Left ventricle myocardium superior (tissue), 1 donor: ENCODE measurements around the gene ZNF710. TPM values are rescaled to one million over a fixed set of nuclear protein-coding genes. Genes with fewer than 3 reads are reported as not detected.
A peak's percentile ranks its signal among the peaks of the same experiment; 100 is the strongest.

Experiments
- ATAC-seq: fragments of 200-7000 bp; cut with Tn5 transposase; one replicate; pipeline ENCODE4 v1.9.1; 2020; ENCODE audit warnings: mild to moderate bottlenecking, moderate library complexity
- DNase-seq: peaks from one replicate; pipeline ENCODE4 v3.0.0-alpha.2; 2020
- intact Hi-C: fragments of 100-400 bp; cut with micrococcal nuclease; formaldehyde crosslinking; loops from one replicate; pipeline ENCODE4 v1.11.0; 2022
- total RNA-seq: library from RNA; stranded (reverse); fragmentation: NEBNext Ultra II Directional; extraction: Animal tissue kit (Norgen Biotek cat#: 25700); gene quantifications from one replicate; pipeline ENCODE4 v1.2.1, GENCODE V29; 2021
- donor health status: DM: no; HTN: yes; CAD: no; lungs with severe emphysema.

The ZNF710 gene
- total RNA-seq, 1 donor from 2014 or later, result 6.1 TPM

GRCh38 chr15:90035095-90035839, 34.1 kb downstream of the ZNF710 start:
- ATAC-seq (peak; percentile 40), DNase-seq (peak; percentile 65)
- intact Hi-C loops, result no loop called here

GRCh38 chr15:90035840-90036230, 34.7 kb downstream of the ZNF710 start:
- peak; percentile 49 for DNase-seq
- intact Hi-C loops, result no loop called here
- ATAC-seq, result peak; percentile 32

DNA sequence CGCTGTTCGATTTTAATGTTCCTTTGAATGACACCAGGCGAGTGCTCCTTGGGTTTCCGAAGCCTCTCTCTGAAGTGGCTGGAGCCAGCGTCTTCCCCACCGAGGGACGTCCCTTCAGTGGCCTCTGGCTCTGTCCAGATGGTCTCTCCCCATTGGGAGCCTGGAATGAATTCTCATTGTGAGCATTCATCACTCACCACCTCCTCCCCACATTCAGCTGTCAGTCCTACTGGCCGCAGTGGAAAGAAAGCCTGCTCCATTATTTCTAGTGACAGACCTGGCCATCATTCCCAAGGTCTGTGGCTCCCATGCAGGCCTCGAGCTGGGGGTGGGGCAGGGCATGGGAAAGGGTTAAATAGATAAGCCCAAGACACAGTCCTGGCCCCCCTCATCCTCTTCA, 35.2 kb downstream of the ZNF710 start:
- ATAC-seq (no peak), DNase-seq (no peak)
- intact Hi-C loops, result no loop called here

GRCh38 chr15:90036806-90037510, 35.8 kb downstream of the ZNF710 start:
- ATAC-seq (no peak), DNase-seq (no peak)
- intact Hi-C loops, result no loop called here

DNA sequence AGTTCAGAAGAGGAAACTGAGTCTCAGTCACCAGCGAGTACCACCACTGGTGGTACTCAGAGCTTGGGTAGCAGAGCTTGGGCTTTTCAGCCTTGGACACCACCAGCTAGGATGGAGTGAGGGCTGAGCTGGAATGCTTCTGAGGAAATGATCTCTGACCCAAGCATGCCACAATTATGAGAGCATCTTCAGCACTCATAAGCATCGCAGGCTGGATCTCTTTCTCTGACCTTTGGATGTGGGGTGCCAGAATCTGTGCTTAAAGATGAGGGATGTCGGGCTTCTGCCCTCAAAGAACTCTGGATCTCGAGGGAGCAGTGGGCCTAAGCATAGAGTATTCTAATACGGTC, 36.4 kb downstream of the ZNF710 start:
- no peak for ATAC-seq
- intact Hi-C loops, result no loop called here
- no peak for DNase-seq

- ATAC-seq, result no peak
- intact Hi-C loops, result no loop called here
- DNase-seq, result no peak
These were observed 37.0 kb downstream of the ZNF710 start for GRCh38 chr15:90037961-90038631.

DNA sequence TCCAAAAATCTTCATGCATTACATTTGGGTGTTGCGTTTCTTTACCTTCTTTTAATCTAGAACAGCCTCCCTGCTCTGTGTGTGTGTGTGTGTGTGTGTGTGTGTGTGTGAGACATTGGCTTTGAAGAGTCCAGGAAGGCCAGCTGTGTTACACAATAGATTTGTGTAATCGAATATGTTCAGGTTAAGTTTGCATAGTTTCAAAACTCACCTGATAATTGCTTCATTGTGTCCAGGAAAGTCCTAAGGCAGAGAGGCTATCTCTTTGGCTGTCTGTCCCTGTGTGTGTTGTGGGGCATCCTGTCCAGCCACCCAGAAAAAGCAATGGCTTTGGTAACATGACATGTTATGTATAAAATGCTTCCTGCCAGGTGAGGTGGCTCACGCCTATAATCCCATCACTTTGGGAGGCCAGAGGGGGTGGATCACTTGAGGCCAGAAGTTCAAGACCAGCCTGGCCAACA, 37.5 kb downstream of the ZNF710 start:
- no peak for ATAC-seq
- DNase-seq, result no peak
- intact Hi-C loops, result no loop called here

- intact Hi-C loops, result no loop called here
- no peak for ATAC-seq
- DNase-seq, result no peak
These were observed 38.9 kb downstream of the ZNF710 start for GRCh38 chr15:90039996-90040395.

DNA sequence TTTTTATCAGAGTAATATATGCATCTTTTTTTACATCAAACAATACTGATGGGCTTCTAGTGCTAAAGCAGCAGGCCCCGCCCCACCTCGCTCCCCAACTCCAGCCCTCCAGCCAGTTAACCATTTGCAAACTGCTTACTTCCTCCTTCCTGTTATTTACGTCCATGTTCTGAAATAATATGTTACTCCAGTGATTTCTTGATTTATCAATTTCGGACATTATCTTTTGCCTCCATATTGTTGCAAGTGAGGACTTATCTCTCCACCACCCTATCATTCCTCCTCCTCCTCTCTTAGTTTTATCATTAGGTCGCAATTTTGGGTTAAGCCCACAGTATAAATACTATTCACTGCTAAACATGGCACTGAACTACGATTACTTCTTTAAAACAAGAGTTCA, 39.5 kb downstream of the ZNF710 start:
- intact Hi-C loops, result no loop called here
- DNase-seq (no peak), ATAC-seq (no peak)

GRCh38 chr15:90042356-90042755, 41.2 kb downstream of the ZNF710 start:
- ATAC-seq (no peak), DNase-seq (no peak)
- intact Hi-C loops, result no loop called here

GRCh38 chr15:90042766-90043529, 41.8 kb downstream of the ZNF710 start:
- intact Hi-C loops, result no loop called here
- DNase-seq (no peak), ATAC-seq (no peak)

- DNase-seq (no peak), ATAC-seq (no peak)
- intact Hi-C loops, result no loop called here
These were observed 42.4 kb downstream of the ZNF710 start for GRCh38 chr15:90043530-90044010.

- no peak for ATAC-seq
- no peak for DNase-seq
- intact Hi-C loops, result no loop called here
These were observed 43.1 kb downstream of the ZNF710 start for GRCh38 chr15:90044191-90044590.

DNA sequence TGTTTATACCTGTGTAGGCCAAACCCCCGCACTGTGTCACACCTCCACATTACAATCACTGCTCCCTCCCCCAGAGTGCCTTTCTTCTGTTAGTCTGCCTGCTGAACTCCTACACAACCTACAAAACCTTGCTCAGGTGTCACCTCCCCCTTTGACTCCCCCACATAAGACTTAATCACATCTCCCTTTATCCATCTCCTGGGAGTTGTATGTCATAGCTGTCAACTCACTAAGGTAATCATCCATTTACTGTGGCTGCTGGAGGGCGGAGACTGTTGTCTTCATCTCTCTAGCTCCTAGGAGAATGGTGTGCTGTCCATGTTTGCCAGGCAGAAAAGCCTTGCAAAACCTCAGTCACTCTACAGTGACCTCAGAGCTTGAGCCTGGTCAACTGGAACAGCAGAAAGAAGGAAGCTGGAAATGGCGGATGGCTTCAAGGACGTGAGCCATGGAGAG, 43.8 kb downstream of the ZNF710 start:
- intact Hi-C loops, result no loop called here
- DNase-seq (no peak), ATAC-seq (no peak)

DNA sequence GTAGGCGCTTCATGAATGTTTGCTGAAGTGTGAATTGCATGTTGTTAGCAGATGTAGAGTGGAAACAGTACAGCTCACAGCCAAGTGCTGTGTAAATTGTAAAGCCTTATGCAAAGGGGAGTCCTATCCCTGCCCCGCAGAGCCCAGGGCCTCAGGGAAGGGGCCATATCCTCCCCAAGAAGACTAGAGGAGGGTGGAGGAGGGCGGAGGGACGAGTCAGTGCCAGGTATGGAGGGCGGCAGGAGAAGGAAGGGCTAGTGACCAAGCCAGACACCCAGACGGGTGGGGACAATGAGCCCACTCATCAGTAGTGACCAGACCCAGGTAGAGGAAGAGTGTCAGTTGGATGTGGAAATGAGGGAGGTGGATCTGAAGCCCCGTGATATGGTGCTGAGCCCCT, 45.2 kb downstream of the ZNF710 start:
- ATAC-seq (no peak), DNase-seq (no peak)
- intact Hi-C loops, result no loop called here

DNA sequence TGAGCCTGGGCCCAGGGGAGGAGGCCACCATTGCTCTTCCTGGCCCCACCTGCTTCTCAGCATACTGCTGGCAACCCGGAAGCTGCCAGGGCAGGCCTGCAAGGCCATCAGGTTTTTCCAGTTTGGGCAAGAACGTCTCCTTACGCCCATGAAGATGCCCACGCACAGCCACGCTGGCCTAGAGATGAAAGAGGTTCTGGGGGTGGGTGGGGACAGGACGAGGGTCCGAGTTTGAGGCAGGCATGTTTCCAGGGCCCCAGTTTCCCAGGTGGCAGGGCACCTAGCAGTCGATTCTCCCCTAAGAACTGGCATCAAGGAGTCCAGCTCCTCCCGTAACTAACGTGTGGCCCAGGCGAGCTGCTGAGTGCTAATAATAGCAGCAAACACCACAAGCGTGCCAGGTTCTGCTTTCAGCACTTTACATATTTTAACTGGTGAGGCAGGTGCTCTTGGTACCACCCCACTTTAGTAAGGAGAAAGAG, 45.8 kb downstream of the ZNF710 start:
- DNase-seq (peak; percentile 66), ATAC-seq (peak; percentile 88)
- intact Hi-C loops, result no loop called here

DNA sequence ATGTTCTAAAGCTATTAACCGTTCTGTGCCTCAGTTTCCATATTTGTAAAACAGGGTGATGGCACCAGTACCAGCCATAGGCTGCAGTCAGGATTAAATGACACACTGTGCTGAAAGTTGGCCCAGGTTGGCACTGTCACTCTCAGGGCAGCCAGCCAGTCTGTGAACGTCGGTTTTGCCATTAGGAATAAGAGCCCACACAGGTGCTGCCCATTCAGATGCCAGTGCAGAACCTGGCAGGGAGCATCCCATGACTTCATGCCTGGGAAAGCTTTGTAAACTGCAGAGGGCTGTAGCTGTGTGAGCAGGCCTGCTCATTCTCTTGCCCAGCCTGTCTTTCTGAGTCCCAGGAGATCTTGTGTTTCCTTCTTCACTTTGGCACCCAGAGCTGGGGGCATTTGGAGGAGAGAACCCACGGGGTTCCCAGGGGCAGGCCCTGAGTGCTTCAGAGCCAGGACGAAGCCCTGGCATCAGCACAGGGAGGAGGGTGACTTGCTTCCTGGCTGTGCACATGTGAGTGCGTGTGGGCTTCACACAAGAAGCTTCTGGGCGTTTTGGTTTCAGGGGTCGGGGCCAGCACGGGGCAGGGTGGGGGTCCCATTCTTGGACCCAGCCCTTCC, 46.9 kb downstream of the ZNF710 start:
- intact Hi-C loops, result no loop called here
- ATAC-seq (peak; percentile 3), DNase-seq (no peak)

GRCh38 chr15:90049030-90049429, 47.9 kb downstream of the ZNF710 start:
- ATAC-seq (no peak), DNase-seq (no peak)
- intact Hi-C loops, result no loop called here
